HCT116 (cell line): ENCODE measurements around the gene CDC42EP3. TPM values are rescaled to one million over a fixed set of nuclear protein-coding genes. Genes with fewer than 3 reads are reported as not detected.

ENCODE experiments used
- ATAC-seq: fragments of 200-7000 bp; cut with Tn5 transposase; 2 replicates; pipeline ENCODE4 v1.9.1; 2020; ENCODE audit warnings: mild to moderate bottlenecking, moderate library complexity
- BruUV-seq: library from RNA; stranded (reverse); fragments of 400-500 nt; replicated peaks from 2 replicates; lab custom pipeline; 2021; lab: Mats Ljungman, UMichigan
- CTCF ChIA-PET: fragments of 300-600 bp; sonication (Branson Sonifier 250); formaldehyde crosslinking; loops from one replicate; lab custom pipeline; 2021; ENCODE audit warnings: antibody characterized with exemption; lab: Charles Lee
- POLR2A ChIA-PET: fragments of 300-600, 350-600 bp; sonication (Branson Sonifier 250); formaldehyde crosslinking; loops from one replicate; lab custom pipeline; 2021; ENCODE audit warnings: antibody characterized with exemption; lab: Charles Lee
- RAD21 ChIA-PET, 2 experiments: fragments of 300-600 bp; sonication (Branson Sonifier 250); formaldehyde crosslinking; loops; one replicate each; lab custom pipeline; 2023; ENCODE audit warnings: low total read pairs in 2 of 2; ENCODE audit not compliant: uncharacterized antibody in 2 of 2, unreplicated experiment in 2 of 2, low non-redundant PET in 1 of 2; lab: Charles Lee
- DNase-seq: peaks from one replicate; pipeline ENCODE4 v3.0.0-alpha.2; 2010; ENCODE audit warnings: low read depth, low spot score
- H2AFZ ChIP-seq: fragments of 200-600 bp; shearing (Covaris generic), sonication (generic); 2 replicates; pipeline ENCODE4 v1.6.1; 2017; ENCODE audit warnings: low read depth, mixed run types, mixed read lengths, antibody characterized with exemption, low read length; ENCODE audit not compliant: poor library complexity, severe bottlenecking
- H3K27ac ChIP-seq: 2 replicates; pipeline ENCODE4 v1.5.1; 2012; ENCODE audit warnings: low read depth, low read length
- H3K27me3 ChIP-seq: fragments of 200-600 bp; sonication (generic); 2 replicates; pipeline ENCODE4 v1.6.1; 2016; ENCODE audit warnings: mixed run types, low read length, mixed read lengths; ENCODE audit not compliant: insufficient read depth
- H3K36me3 ChIP-seq, 2 experiments: fragments of 200-500 bp in 1 of 2; fragments of 200-600 bp in 1 of 2; sonication (Bioruptor generic) in 1 of 2; sonication (generic) in 1 of 2; 2 replicates each; pipeline versions ENCODE4 v1.5.1 to v1.6.1; 2014 to 2016; ENCODE audit warnings: low read length in 2 of 2, inconsistent platforms in 1 of 2, mixed read lengths in 1 of 2, mixed run types in 1 of 2; ENCODE audit not compliant: insufficient read depth in 2 of 2, control insufficient read depth in 1 of 2
- H3K4me1 ChIP-seq, 2 experiments: fragments of 200-600 bp in 1 of 2; sonication (generic) in 1 of 2; 2 replicates each; pipeline versions ENCODE4 v1.5.1 to v1.6.1; 2012 to 2017; ENCODE audit warnings: low read length in 2 of 2, inconsistent platforms in 1 of 2, mild to moderate bottlenecking in 1 of 2, mixed read lengths in 1 of 2, mixed run types in 1 of 2, moderate library complexity in 1 of 2; ENCODE audit not compliant: insufficient read depth in 2 of 2, control insufficient read depth in 1 of 2
- H3K4me2 ChIP-seq: fragments of 200-600 bp; sonication (generic); 2 replicates; pipeline ENCODE4 v1.6.1; 2017; ENCODE audit warnings: mixed run types, low read length, mixed read lengths
- H3K4me3 ChIP-seq, 2 experiments: fragments of 200-600 bp in 1 of 2; sonication (generic) in 1 of 2; replicated peaks in 1 of 2; 2 replicates each; pipeline ENCODE4 v1.5.1; 2011 to 2016; ENCODE audit warnings: low read length in 2 of 2, control low read depth in 1 of 2, low read depth in 1 of 2, mild to moderate bottlenecking in 1 of 2, mixed read lengths in 1 of 2, mixed run types in 1 of 2
- H3K79me2 ChIP-seq: fragments of 200-600 bp; sonication (generic); 2 replicates; pipeline ENCODE4 v1.6.1; 2017; ENCODE audit warnings: mild to moderate bottlenecking, mixed run types, low read length, moderate library complexity, mixed read lengths; ENCODE audit not compliant: insufficient read depth
- H3K9ac ChIP-seq: fragments of 200-600 bp; sonication (generic); 2 replicates; pipeline ENCODE4 v1.6.1; 2016; ENCODE audit warnings: low read length, mixed read lengths
- H3K9me2 ChIP-seq: fragments of 200-600 bp; sonication (generic), shearing (Covaris generic); 2 replicates; pipeline ENCODE4 v1.6.1; 2017; ENCODE audit warnings: mixed run types, mild to moderate bottlenecking, moderate library complexity; ENCODE audit not compliant: insufficient read depth
- H3K9me3 ChIP-seq, 2 experiments: fragments of 200-500 bp in 1 of 2; fragments of 200-600 bp in 1 of 2; sonication (Bioruptor generic) in 1 of 2; sonication (generic) in 1 of 2; 2 replicates each; pipeline ENCODE4 v1.6.1; 2014 to 2017; ENCODE audit warnings: low read length in 2 of 2, mixed read lengths in 2 of 2, inconsistent platforms in 1 of 2, low read depth in 1 of 2, mild to moderate bottlenecking in 1 of 2, mixed run types in 1 of 2, moderate library complexity in 1 of 2; ENCODE audit not compliant: control insufficient read depth in 1 of 2, insufficient read depth in 1 of 2
- H4K20me1 ChIP-seq: fragments of 200-600 bp; sonication (generic), shearing (Covaris generic); 2 replicates; pipeline ENCODE4 v1.6.1; 2017; ENCODE audit warnings: mixed run types, mild to moderate bottlenecking, moderate library complexity; ENCODE audit not compliant: insufficient read depth
- CBX3 ChIP-seq: IDR thresholded peaks from 2 replicates; pipeline ENCODE4 v1.6.1; 2012; ENCODE audit warnings: low read depth
- CEBPB ChIP-seq: IDR thresholded peaks from 2 replicates; pipeline ENCODE4 v1.6.1; 2012; ENCODE audit warnings: low read depth
- EGR1 ChIP-seq: IDR thresholded peaks from 2 replicates; pipeline ENCODE4 v1.6.1; 2012; ENCODE audit warnings: low read depth
- ELF1 ChIP-seq: IDR thresholded peaks from 2 replicates; pipeline ENCODE4 v1.6.1; 2012; ENCODE audit warnings: low read depth, borderline replicate concordance
- EZH2phosphoT487 ChIP-seq: fragments of 200-600 bp; IDR thresholded peaks from 2 replicates; pipeline ENCODE4 v1.6.1; 2018; ENCODE audit warnings: antibody characterized with exemption, borderline replicate concordance
- JUND ChIP-seq: IDR thresholded peaks from 2 replicates; pipeline ENCODE4 v1.6.1; 2012
- POLR2AphosphoS5 ChIP-seq: IDR thresholded peaks from 2 replicates; pipeline ENCODE4 v1.6.1; 2011; ENCODE audit warnings: mild to moderate bottlenecking, low read depth, low read length, moderate library complexity
- RAD21 ChIP-seq: IDR thresholded peaks from 2 replicates; pipeline ENCODE4 v1.6.1; 2012; ENCODE audit warnings: low read depth, mild to moderate bottlenecking
- SIN3A ChIP-seq: IDR thresholded peaks from 2 replicates; pipeline ENCODE4 v1.6.1; 2012; ENCODE audit warnings: low read depth
- ZFX ChIP-seq: fragments of 450-650 bp; IDR thresholded peaks from 2 replicates; pipeline ENCODE4 v1.6.1; 2017
- intact Hi-C: fragments of 100-400 bp; cut with micrococcal nuclease; formaldehyde crosslinking; loops from 2 replicates; pipeline ENCODE4 v1.10.0; 2022
- total RNA-seq: library from RNA; stranded (reverse); gene quantifications from one replicate; pipeline ENCODE4 v1.2.1, GENCODE V29; 2021; ENCODE audit not compliant: unreplicated experiment
- TF ChIP-seq, protein P1 (sequence below): IDR thresholded peaks from 2 replicates; pipeline ENCODE4 v1.6.1; 2011; ENCODE audit warnings: mild to moderate bottlenecking, low read length, moderate library complexity; ENCODE audit not compliant: insufficient replicate concordance; ENCODE audit errors: extremely low read depth
- TF ChIP-seq, protein P2 (sequence below): IDR thresholded peaks from 2 replicates; pipeline ENCODE4 v1.6.1; 2012; ENCODE audit warnings: low read depth
- TF ChIP-seq, protein P3 (sequence below), 3 experiments: fragments of 200-600 bp in 1 of 3; sonication (generic) in 1 of 3; IDR thresholded peaks in 2 of 3; conservative IDR thresholded peaks in 1 of 3; 2 replicates each; pipeline ENCODE4 v1.5.1; 2012 to 2017; ENCODE audit warnings: low read depth in 2 of 3, low read length in 2 of 3, antibody characterized with exemption in 1 of 3, borderline replicate concordance in 1 of 3, control low read depth in 1 of 3, mild to moderate bottlenecking in 1 of 3, mixed read lengths in 1 of 3, mixed run types in 1 of 3, moderate library complexity in 1 of 3; ENCODE audit not compliant: insufficient read depth in 1 of 3
- TF ChIP-seq, protein P4 (sequence below): IDR thresholded peaks from 2 replicates; pipeline ENCODE4 v1.6.1; 2012
- TF ChIP-seq, protein P5 (sequence below): IDR thresholded peaks from 2 replicates; pipeline ENCODE4 v1.6.1; 2012

CDC42EP3 gene
- total RNA-seq, 1 experiment from 2014 or later, result 38.2 TPM

DNA sequence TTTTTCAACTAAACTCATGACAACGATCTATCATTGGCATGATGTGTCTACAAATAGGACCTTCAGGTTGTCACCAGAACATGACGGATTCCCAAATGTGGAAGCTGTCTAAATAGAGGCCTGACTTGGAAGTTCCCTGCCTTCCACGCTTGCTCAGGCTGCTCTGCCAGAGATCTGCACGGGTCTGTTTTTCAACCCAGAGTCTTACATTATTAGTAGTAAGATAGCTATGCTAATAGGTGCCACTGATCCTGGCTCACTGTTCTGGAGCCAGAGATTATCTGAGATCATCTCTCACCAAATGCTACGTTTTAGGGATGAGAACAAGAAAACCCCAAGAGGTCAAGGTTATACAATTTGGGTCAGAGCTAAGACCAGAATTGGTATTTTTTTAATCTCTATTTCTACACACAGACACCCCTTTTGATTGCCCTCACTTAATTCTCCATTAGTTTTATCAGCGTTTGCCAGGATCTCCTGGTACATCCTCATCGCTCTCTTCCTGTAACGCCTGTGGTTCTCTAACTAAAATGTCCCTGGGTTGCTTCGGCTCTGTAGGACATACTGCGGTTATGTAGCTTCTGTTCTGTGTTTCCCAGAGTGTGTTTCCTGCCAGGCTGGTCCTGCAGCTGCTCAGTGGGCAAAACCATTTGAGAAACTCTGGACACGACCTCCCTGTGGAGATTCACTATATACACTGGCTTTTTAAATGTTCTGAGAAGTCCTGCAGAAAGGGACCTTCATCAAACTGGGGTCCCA, 5.7 kb downstream of the CDC42EP3 start:
- no peaks in the 10 kb centered on the region for H3K27me3 ChIP-seq
- no peaks in the 10 kb centered on the region for H3K9me3 ChIP-seq
- intact Hi-C loops, result no loop called here
- H2AFZ ChIP-seq, result no peak overlapping the region
- ChIA-PET POLR2A (interaction anchor here (0.6 to 1.4 kb wide), 2 partner anchors 9 to 10 kb away, joined by 3 read pairs; no protein-coding TSS in a partner anchor), RAD21 (no interaction called here), CTCF (interaction anchor here (1.4 kb wide), 1 partner anchor 251 kb away, joined by 3 read pairs; no protein-coding TSS in a partner anchor)
- BruUV-seq, result no TSS peak
- TF ChIP-seq, protein P1, sequence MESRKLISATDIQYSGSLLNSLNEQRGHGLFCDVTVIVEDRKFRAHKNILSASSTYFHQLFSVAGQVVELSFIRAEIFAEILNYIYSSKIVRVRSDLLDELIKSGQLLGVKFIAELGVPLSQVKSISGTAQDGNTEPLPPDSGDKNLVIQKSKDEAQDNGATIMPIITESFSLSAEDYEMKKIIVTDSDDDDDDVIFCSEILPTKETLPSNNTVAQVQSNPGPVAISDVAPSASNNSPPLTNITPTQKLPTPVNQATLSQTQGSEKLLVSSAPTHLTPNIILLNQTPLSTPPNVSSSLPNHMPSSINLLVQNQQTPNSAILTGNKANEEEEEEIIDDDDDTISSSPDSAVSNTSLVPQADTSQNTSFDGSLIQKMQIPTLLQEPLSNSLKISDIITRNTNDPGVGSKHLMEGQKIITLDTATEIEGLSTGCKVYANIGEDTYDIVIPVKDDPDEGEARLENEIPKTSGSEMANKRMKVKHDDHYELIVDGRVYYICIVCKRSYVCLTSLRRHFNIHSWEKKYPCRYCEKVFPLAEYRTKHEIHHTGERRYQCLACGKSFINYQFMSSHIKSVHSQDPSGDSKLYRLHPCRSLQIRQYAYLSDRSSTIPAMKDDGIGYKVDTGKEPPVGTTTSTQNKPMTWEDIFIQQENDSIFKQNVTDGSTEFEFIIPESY, result no peak
- TF ChIP-seq ZFX (no peak), RAD21 (no peak), CEBPB (no peak), ELF1 (no peak), EZH2phosphoT487 (no peak), SIN3A (no peak), JUND (no peak), EGR1 (no peak), POLR2AphosphoS5 (no peak), CBX3 (no peak)
- TF ChIP-seq, protein P2, sequence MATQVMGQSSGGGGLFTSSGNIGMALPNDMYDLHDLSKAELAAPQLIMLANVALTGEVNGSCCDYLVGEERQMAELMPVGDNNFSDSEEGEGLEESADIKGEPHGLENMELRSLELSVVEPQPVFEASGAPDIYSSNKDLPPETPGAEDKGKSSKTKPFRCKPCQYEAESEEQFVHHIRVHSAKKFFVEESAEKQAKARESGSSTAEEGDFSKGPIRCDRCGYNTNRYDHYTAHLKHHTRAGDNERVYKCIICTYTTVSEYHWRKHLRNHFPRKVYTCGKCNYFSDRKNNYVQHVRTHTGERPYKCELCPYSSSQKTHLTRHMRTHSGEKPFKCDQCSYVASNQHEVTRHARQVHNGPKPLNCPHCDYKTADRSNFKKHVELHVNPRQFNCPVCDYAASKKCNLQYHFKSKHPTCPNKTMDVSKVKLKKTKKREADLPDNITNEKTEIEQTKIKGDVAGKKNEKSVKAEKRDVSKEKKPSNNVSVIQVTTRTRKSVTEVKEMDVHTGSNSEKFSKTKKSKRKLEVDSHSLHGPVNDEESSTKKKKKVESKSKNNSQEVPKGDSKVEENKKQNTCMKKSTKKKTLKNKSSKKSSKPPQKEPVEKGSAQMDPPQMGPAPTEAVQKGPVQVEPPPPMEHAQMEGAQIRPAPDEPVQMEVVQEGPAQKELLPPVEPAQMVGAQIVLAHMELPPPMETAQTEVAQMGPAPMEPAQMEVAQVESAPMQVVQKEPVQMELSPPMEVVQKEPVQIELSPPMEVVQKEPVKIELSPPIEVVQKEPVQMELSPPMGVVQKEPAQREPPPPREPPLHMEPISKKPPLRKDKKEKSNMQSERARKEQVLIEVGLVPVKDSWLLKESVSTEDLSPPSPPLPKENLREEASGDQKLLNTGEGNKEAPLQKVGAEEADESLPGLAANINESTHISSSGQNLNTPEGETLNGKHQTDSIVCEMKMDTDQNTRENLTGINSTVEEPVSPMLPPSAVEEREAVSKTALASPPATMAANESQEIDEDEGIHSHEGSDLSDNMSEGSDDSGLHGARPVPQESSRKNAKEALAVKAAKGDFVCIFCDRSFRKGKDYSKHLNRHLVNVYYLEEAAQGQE, result no peak
- TF ChIP-seq, protein P3, sequence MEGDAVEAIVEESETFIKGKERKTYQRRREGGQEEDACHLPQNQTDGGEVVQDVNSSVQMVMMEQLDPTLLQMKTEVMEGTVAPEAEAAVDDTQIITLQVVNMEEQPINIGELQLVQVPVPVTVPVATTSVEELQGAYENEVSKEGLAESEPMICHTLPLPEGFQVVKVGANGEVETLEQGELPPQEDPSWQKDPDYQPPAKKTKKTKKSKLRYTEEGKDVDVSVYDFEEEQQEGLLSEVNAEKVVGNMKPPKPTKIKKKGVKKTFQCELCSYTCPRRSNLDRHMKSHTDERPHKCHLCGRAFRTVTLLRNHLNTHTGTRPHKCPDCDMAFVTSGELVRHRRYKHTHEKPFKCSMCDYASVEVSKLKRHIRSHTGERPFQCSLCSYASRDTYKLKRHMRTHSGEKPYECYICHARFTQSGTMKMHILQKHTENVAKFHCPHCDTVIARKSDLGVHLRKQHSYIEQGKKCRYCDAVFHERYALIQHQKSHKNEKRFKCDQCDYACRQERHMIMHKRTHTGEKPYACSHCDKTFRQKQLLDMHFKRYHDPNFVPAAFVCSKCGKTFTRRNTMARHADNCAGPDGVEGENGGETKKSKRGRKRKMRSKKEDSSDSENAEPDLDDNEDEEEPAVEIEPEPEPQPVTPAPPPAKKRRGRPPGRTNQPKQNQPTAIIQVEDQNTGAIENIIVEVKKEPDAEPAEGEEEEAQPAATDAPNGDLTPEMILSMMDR (IDR thresholded peaks at IDR 0.05 in 2 of 3, conservative IDR thresholded peaks at IDR 0.05 in 1 of 3; ENCODE audit: borderline replicate concordance in 1 of 3, insufficient read depth in 1 of 3, low read depth in 2 of 3, low read length in 2 of 3), result no peak
- TF ChIP-seq, protein P4, sequence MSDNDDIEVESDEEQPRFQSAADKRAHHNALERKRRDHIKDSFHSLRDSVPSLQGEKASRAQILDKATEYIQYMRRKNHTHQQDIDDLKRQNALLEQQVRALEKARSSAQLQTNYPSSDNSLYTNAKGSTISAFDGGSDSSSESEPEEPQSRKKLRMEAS, result no peak
- TF ChIP-seq, protein P5, sequence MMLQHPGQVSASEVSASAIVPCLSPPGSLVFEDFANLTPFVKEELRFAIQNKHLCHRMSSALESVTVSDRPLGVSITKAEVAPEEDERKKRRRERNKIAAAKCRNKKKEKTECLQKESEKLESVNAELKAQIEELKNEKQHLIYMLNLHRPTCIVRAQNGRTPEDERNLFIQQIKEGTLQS, result no peak
- H3K4me2 ChIP-seq, result no peak overlapping the region
- H3K79me2 ChIP-seq, result peaks cover 98% of the 10 kb centered on the region
- no peak overlapping the region for H3K27ac ChIP-seq
- no peaks in the 10 kb centered on the region for H3K9me2 ChIP-seq
- no peaks in the 10 kb centered on the region; a peak in 2 of 4 replicates for H3K36me3 ChIP-seq
- H3K4me1 ChIP-seq, result peaks cover 7 to 14% of the 10 kb centered on the region in 2 experiments; a peak in 3 of 4 replicates
- DNase-seq (no peak), ATAC-seq (no peak)
- H3K9ac ChIP-seq, result no peak overlapping the region
- H4K20me1 ChIP-seq, result no peaks in the 10 kb centered on the region
- H3K4me3 ChIP-seq, result no peak overlapping the region
